Measurements from ENCODE around the gene ABI1. TPM values are rescaled to one million over a fixed set of nuclear protein-coding genes. Genes with fewer than 3 reads are reported as not detected.

The ABI1 gene
- total and polyA plus RNA-seq, 2 donors (not counting 3 experiments of a cell fraction or from before 2014, with no cell fraction given) = 58.8 to 59.1 TPM

- H3K9me3 ChIP-seq (replicated peaks; ENCODE audit: control insufficient read depth, insufficient read depth, low read length) = no peaks in the 10 kb centered on the region
- no peak overlapping the region for H3K4me2 ChIP-seq (ENCODE audit: insufficient read depth, low read length)
- FAIRE-seq = no peak
- H3K79me2 ChIP-seq (ENCODE audit: control insufficient read depth, insufficient read depth, low read length) = peaks cover 71% of the 10 kb centered on the region
- H3K36me3 ChIP-seq (ENCODE audit: control insufficient read depth in 2 of 2, extremely low read depth in 1 of 2, insufficient read depth in 2 of 2, low read length in 2 of 2) = no peaks in the 10 kb centered on the region
- H3K4me3 ChIP-seq (replicated peaks in 1 of 3; ENCODE audit: insufficient read depth in 1 of 3, low read depth in 1 of 3, low read length in 3 of 3) = no peak overlapping the region
- DNase-seq (ENCODE audit: low read depth, low spot score) = no peak
- peaks cover 9% of the 10 kb centered on the region for H4K20me1 ChIP-seq (replicated peaks; ENCODE audit: control insufficient read depth, extremely low read depth, insufficient read depth, low read length)
- dilution Hi-C loops (cut with MboI; ENCODE audit: extremely low pct_ligation_motif_present, low sequenced_read_pairs) (no loop called here), intact Hi-C loops (cut with micrococcal nuclease) (no loop called here)
- TF ChIP-seq FOS (IDR thresholded peaks at IDR 0.05; ENCODE audit: borderline replicate concordance, insufficient read depth, low read length) (no peak), POLR2A (IDR thresholded peaks at IDR 0.05; ENCODE audit: low read depth, low read length) (no peak)
- no TSS peak for BruUV-seq (replicated peaks)
- H3K9ac ChIP-seq (replicated peaks; ENCODE audit: extremely low read depth, insufficient read depth, low read length) = no peak overlapping the region
- no peaks in the 10 kb centered on the region for H3K4me1 ChIP-seq (ENCODE audit: control insufficient read depth, extremely low read depth, insufficient read depth, low read length)
- CTCF ChIA-PET = interaction anchor here (0.8 to 1.4 kb wide), 3 partner anchors 14 to 35 kb away, joined by 3 read pairs; no protein-coding TSS in a partner anchor
- H3K9me1 ChIP-seq (replicated peaks; ENCODE audit: control insufficient read depth, extremely low read depth, insufficient read depth, low read length) = peaks cover 3% of the 10 kb centered on the region
- H2AFZ ChIP-seq (ENCODE audit: low read depth, low read length) = no peak overlapping the region
- H3K27ac ChIP-seq (ENCODE audit: insufficient read depth, low read depth, low read length) = no peak overlapping the region
- POLR2A ChIA-PET = no interaction called here
- no peaks in the 10 kb centered on the region for H3K27me3 ChIP-seq (ENCODE audit: control insufficient read depth in 2 of 2, insufficient read depth in 2 of 2, low read length in 2 of 2)
Measured at GRCh38 chr10:26821699-26822570, 38.8 kb downstream of the ABI1 start.

- FAIRE-seq (no peak), DNase-seq (ENCODE audit: low read depth, low spot score) (no peak)
- intact Hi-C loops (cut with micrococcal nuclease) = no loop called here
- Histone ChIP-seq H2AFZ (ENCODE audit: low read depth, low read length) (no peak overlapping the region), H3K27ac (ENCODE audit: insufficient read depth, low read depth, low read length) (no peak overlapping the region), H3K9ac (replicated peaks; ENCODE audit: extremely low read depth, insufficient read depth, low read length) (no peak overlapping the region), H3K9me1 (replicated peaks; ENCODE audit: control insufficient read depth, extremely low read depth, insufficient read depth, low read length) (no peaks in the 10 kb centered on the region), H3K27me3 (ENCODE audit: control insufficient read depth in 2 of 2, insufficient read depth in 2 of 2, low read length in 2 of 2) (no peaks in the 10 kb centered on the region), H3K4me2 (ENCODE audit: insufficient read depth, low read length) (no peak overlapping the region), H3K9me3 (replicated peaks; ENCODE audit: control insufficient read depth, insufficient read depth, low read length) (no peaks in the 10 kb centered on the region), H3K4me3 (replicated peaks in 1 of 3; ENCODE audit: insufficient read depth in 1 of 3, low read depth in 1 of 3, low read length in 3 of 3) (no peak overlapping the region), H3K4me1 (ENCODE audit: control insufficient read depth, extremely low read depth, insufficient read depth, low read length) (no peaks in the 10 kb centered on the region), H3K36me3 (ENCODE audit: control insufficient read depth in 2 of 2, extremely low read depth in 1 of 2, insufficient read depth in 2 of 2, low read length in 2 of 2) (no peaks in the 10 kb centered on the region), H4K20me1 (replicated peaks; ENCODE audit: control insufficient read depth, extremely low read depth, insufficient read depth, low read length) (peaks cover 6% of the 10 kb centered on the region), H3K79me2 (ENCODE audit: control insufficient read depth, insufficient read depth, low read length) (peaks cover 76% of the 10 kb centered on the region)
- dilution Hi-C loops (cut with MboI; ENCODE audit: extremely low pct_ligation_motif_present, low sequenced_read_pairs) = no loop called here
- TF ChIP-seq POLR2AphosphoS5 (IDR thresholded peaks at IDR 0.05; ENCODE audit: insufficient read depth, low read depth, low read length) = no peak
- TF ChIP-seq POLR2A (IDR thresholded peaks at IDR 0.05; ENCODE audit: low read depth, low read length) = no peak
- TF ChIP-seq JUN (IDR thresholded peaks at IDR 0.05; ENCODE audit: borderline replicate concordance, insufficient read depth, insufficient read length, low read depth) = no peak
- TF ChIP-seq GATA2 (IDR thresholded peaks at IDR 0.05; ENCODE audit: insufficient read depth, insufficient read length, low read depth, low read length) = no peak
- POLR2A ChIA-PET = no interaction called here
- CTCF ChIA-PET = interaction anchor here (1.0 kb wide), 1 partner anchor 9 kb away, joined by 3 read pairs; no protein-coding TSS in a partner anchor
- no TSS peak for BruUV-seq (replicated peaks)
Measured at GRCh38 chr10:26815500-26815899, 45.3 kb downstream of the ABI1 start.
